Activated CD4-positive, alpha-beta memory T cell treated with anti-CD3 and anti-CD28 coated beads, Interleukin-2, amount 10 ng/mL, durations not matched to agents 7 days and 5 days (primary cell): ENCODE measurements around the gene NOS1. TPM values are rescaled to one million over a fixed set of nuclear protein-coding genes. Genes with fewer than 3 reads are reported as not detected.
"Not testable (repeated sequence)": the region's sequence is repeated elsewhere in the genome, so short reads cannot be mapped to it uniquely, and the experiment has no call there.

ENCODE experiments used
- CTCF ChIA-PET: fragments of 350-600 bp; sonication (Branson Sonifier 250); formaldehyde crosslinking; loops from one replicate; lab custom pipeline; 2021; ENCODE audit warnings: antibody characterized with exemption, inconsistent platforms; lab: Charles Lee
- POLR2A ChIA-PET: fragments of 350-600 bp; sonication (Branson Sonifier 250); formaldehyde crosslinking; loops from one replicate; lab custom pipeline; 2021; ENCODE audit warnings: antibody characterized with exemption; lab: Charles Lee
- DNase-seq: peaks from one replicate; pipeline ENCODE4 v3.0.0-alpha.2; 2020
- H3K27ac Mint-ChIP-seq: one replicate; pipeline ENCODE4 v1.8.0; 2021; ENCODE audit warnings: mild to moderate bottlenecking, mixed read lengths
- H3K27me3 Mint-ChIP-seq: one replicate; pipeline ENCODE4 v1.8.0; 2021; ENCODE audit warnings: mixed read lengths
- H3K36me3 Mint-ChIP-seq: one replicate; pipeline ENCODE4 v1.8.0; 2021; ENCODE audit warnings: low read depth, mixed read lengths
- H3K4me1 Mint-ChIP-seq: one replicate; pipeline ENCODE4 v1.8.0; 2021; ENCODE audit warnings: mixed read lengths
- H3K4me3 Mint-ChIP-seq: one replicate; pipeline ENCODE4 v1.8.0; 2021; ENCODE audit warnings: mild to moderate bottlenecking, mixed read lengths
- H3K9me3 Mint-ChIP-seq: one replicate; pipeline ENCODE4 v1.8.0; 2021; ENCODE audit warnings: mixed read lengths
- total RNA-seq, 2 experiments: library from RNA; stranded (reverse); gene quantifications; one replicate each; pipeline ENCODE4 v1.2.3, GENCODE V29; 2021

Gene NOS1
- total RNA-seq: not detected

GRCh38 chr12:117361347-117361751, at the start of gene NOS1:
TSS of gene NOS1 (minus strand) at chr12:117361626. CDS start at chr12:117331069, 30,557 bp downstream.
- DNase-seq: no peak
- H3K4me1 Mint-ChIP-seq: no peaks in the 10 kb centered on the region
- ChIA-PET POLR2A (no interaction called here), CTCF (no interaction called here)
- no peaks in the 10 kb centered on the region for H3K36me3 Mint-ChIP-seq
- H3K4me3 Mint-ChIP-seq: no peak within 1 kb of the TSS
- H3K27me3 Mint-ChIP-seq: peaks cover 41% of the 10 kb centered on the region
- H3K9me3 Mint-ChIP-seq: no peaks in the 10 kb centered on the region
- no peak within 1 kb of the TSS for H3K27ac Mint-ChIP-seq

- Mint-ChIP-seq H3K27me3 (no peaks in the 10 kb centered on the region), H3K27ac (no peak overlapping the region), H3K9me3 (peaks cover under 1% of the 10 kb centered on the region), H3K4me3 (no peak overlapping the region), H3K4me1 (no peaks in the 10 kb centered on the region), H3K36me3 (no peaks in the 10 kb centered on the region)
- no peak for DNase-seq
- ChIA-PET POLR2A (no interaction called here), CTCF (no interaction called here)
Observed at GRCh38 chr12:117409286-117409685, 47.9 kb upstream of the NOS1 start.

GRCh38 chr12:117408161-117408791, 46.9 kb upstream of the NOS1 start:
- Mint-ChIP-seq H3K27me3 (no peaks in the 10 kb centered on the region), H3K9me3 (peaks cover 2% of the 10 kb centered on the region), H3K4me3 (no peak overlapping the region), H3K27ac (no peak overlapping the region), H3K4me1 (no peaks in the 10 kb centered on the region), H3K36me3 (no peaks in the 10 kb centered on the region)
- ChIA-PET POLR2A (no interaction called here), CTCF (no interaction called here)
- DNase-seq: no peak

GRCh38 chr12:117404940-117405339, 43.5 kb upstream of the NOS1 start:
- H3K4me1 Mint-ChIP-seq: no peaks in the 10 kb centered on the region
- no peak overlapping the region for H3K4me3 Mint-ChIP-seq
- DNase-seq: no peak
- peaks cover 12% of the 10 kb centered on the region for H3K9me3 Mint-ChIP-seq
- no peaks in the 10 kb centered on the region for H3K36me3 Mint-ChIP-seq
- no peaks in the 10 kb centered on the region for H3K27me3 Mint-ChIP-seq
- ChIA-PET POLR2A (no interaction called here), CTCF (no interaction called here)
- no peak overlapping the region for H3K27ac Mint-ChIP-seq

- H3K9me3 Mint-ChIP-seq: peaks cover 13% of the 10 kb centered on the region
- no peaks in the 10 kb centered on the region for H3K27me3 Mint-ChIP-seq
- CTCF ChIA-PET: no interaction called here
- no peak for DNase-seq
- no peak overlapping the region for H3K27ac Mint-ChIP-seq
- no peaks in the 10 kb centered on the region for H3K36me3 Mint-ChIP-seq
- no peaks in the 10 kb centered on the region for H3K4me1 Mint-ChIP-seq
- POLR2A ChIA-PET: no interaction called here
- H3K4me3 Mint-ChIP-seq: no peak overlapping the region
Observed at GRCh38 chr12:117404203-117404853, 42.9 kb upstream of the NOS1 start.

GRCh38 chr12:117403586-117404139, 42.2 kb upstream of the NOS1 start:
- peaks cover 13% of the 10 kb centered on the region for H3K9me3 Mint-ChIP-seq

GRCh38 chr12:117402363-117402762, 40.9 kb upstream of the NOS1 start:
- Mint-ChIP-seq H3K4me3 (no peak overlapping the region), H3K9me3 (peaks cover 13% of the 10 kb centered on the region), H3K27me3 (no peaks in the 10 kb centered on the region), H3K36me3 (no peaks in the 10 kb centered on the region), H3K4me1 (no peaks in the 10 kb centered on the region), H3K27ac (no peak overlapping the region)
- POLR2A ChIA-PET: no interaction called here
- no peak for DNase-seq
- CTCF ChIA-PET: no interaction called here

More at GRCh38 chr12:117403586-117404139, 42.2 kb upstream of the NOS1 start:
- no peak overlapping the region for H3K27ac Mint-ChIP-seq
- no peaks in the 10 kb centered on the region for H3K36me3 Mint-ChIP-seq
- POLR2A ChIA-PET: no interaction called here
- H3K4me1 Mint-ChIP-seq: no peaks in the 10 kb centered on the region
- no peak for DNase-seq
- CTCF ChIA-PET: no interaction called here
- H3K4me3 Mint-ChIP-seq: no peak overlapping the region
- H3K27me3 Mint-ChIP-seq: no peaks in the 10 kb centered on the region

GRCh38 chr12:117400912-117401311, 39.5 kb upstream of the NOS1 start:
- H3K36me3 Mint-ChIP-seq: no peaks in the 10 kb centered on the region
- no peak overlapping the region for H3K4me3 Mint-ChIP-seq
- DNase-seq: no peak
- H3K27ac Mint-ChIP-seq: no peak overlapping the region
- ChIA-PET POLR2A (no interaction called here), CTCF (no interaction called here)
- no peaks in the 10 kb centered on the region for H3K27me3 Mint-ChIP-seq
- no peaks in the 10 kb centered on the region for H3K4me1 Mint-ChIP-seq
- peaks cover 16% of the 10 kb centered on the region for H3K9me3 Mint-ChIP-seq

GRCh38 chr12:117398482-117398881, 37.1 kb upstream of the NOS1 start:
- POLR2A ChIA-PET, CTCF ChIA-PET: not testable (repeated sequence)

GRCh38 chr12:117395766-117396165, 34.3 kb upstream of the NOS1 start:
- CTCF ChIA-PET: no interaction called here
- Mint-ChIP-seq H3K27ac (no peak overlapping the region), H3K4me1 (no peaks in the 10 kb centered on the region), H3K4me3 (no peak overlapping the region), H3K27me3 (no peaks in the 10 kb centered on the region), H3K36me3 (no peaks in the 10 kb centered on the region), H3K9me3 (peaks cover 14% of the 10 kb centered on the region)
- DNase-seq: no peak
- POLR2A ChIA-PET: no interaction called here

More at GRCh38 chr12:117398482-117398881, 37.1 kb upstream of the NOS1 start:
- not testable (repeated sequence) for H3K4me1 Mint-ChIP-seq, H3K27me3 Mint-ChIP-seq, DNase-seq, H3K36me3 Mint-ChIP-seq, H3K4me3 Mint-ChIP-seq, H3K27ac Mint-ChIP-seq
- peaks cover 16% of the 10 kb centered on the region for H3K9me3 Mint-ChIP-seq

GRCh38 chr12:117394491-117394890, 33.1 kb upstream of the NOS1 start:
- H3K4me3 Mint-ChIP-seq: no peak overlapping the region
- peaks cover 11% of the 10 kb centered on the region for H3K9me3 Mint-ChIP-seq
- ChIA-PET POLR2A (no interaction called here), CTCF (no interaction called here)
- no peaks in the 10 kb centered on the region for H3K4me1 Mint-ChIP-seq
- no peaks in the 10 kb centered on the region for H3K27me3 Mint-ChIP-seq
- no peaks in the 10 kb centered on the region for H3K36me3 Mint-ChIP-seq
- no peak overlapping the region for H3K27ac Mint-ChIP-seq
- no peak for DNase-seq

GRCh38 chr12:117393656-117394055, 32.2 kb upstream of the NOS1 start:
- Mint-ChIP-seq H3K9me3 (peaks cover 11% of the 10 kb centered on the region), H3K27me3 (no peaks in the 10 kb centered on the region), H3K4me1 (no peaks in the 10 kb centered on the region), H3K27ac (no peak overlapping the region), H3K36me3 (no peaks in the 10 kb centered on the region), H3K4me3 (no peak overlapping the region)
- no peak for DNase-seq
- ChIA-PET POLR2A (no interaction called here), CTCF (no interaction called here)

GRCh38 chr12:117390866-117391265, 29.4 kb upstream of the NOS1 start:
- H3K9me3 Mint-ChIP-seq: peaks cover 8% of the 10 kb centered on the region
- no peak for DNase-seq
- H3K4me3 Mint-ChIP-seq: no peak overlapping the region
- ChIA-PET CTCF (no interaction called here), POLR2A (no interaction called here)
- no peak overlapping the region for H3K27ac Mint-ChIP-seq
- H3K27me3 Mint-ChIP-seq: no peaks in the 10 kb centered on the region
- H3K4me1 Mint-ChIP-seq: no peaks in the 10 kb centered on the region
- H3K36me3 Mint-ChIP-seq: no peaks in the 10 kb centered on the region
